Natural killer cell (primary cell): Measurements from ENCODE around the gene KCNA3. TPM values are rescaled to one million over a fixed set of nuclear protein-coding genes. Genes with fewer than 3 reads are reported as not detected.

Experiments used
- ATAC-seq, 3 donors: fragments of 150-1000 bp in 2 of 3; fragments of 200-7000 bp in 1 of 3; cut with Tn5 transposase; 1 replicate in 1 of 3; 2 replicates in 2 of 3; pipeline ENCODE4 v1.10.0; 2021; ENCODE audit warnings: mild to moderate bottlenecking in 2 of 3, moderate library complexity in 2 of 3
- DNase-seq, 2 donors: peaks; one replicate each; pipeline versions ENCODE4 v3.0.0 to v3.0.0-alpha.2; 2013 to 2021; ENCODE audit warnings: mixed read lengths in 1 of 2
- H3K27ac ChIP-seq: one replicate; pipeline ENCODE4 v1.5.1; 2013; ENCODE audit warnings: mild to moderate bottlenecking, low read length
- H3K27me3 ChIP-seq: one replicate; pipeline ENCODE4 v1.6.1; 2013; ENCODE audit warnings: low read length; ENCODE audit not compliant: control insufficient read depth, insufficient read depth
- H3K36me3 ChIP-seq: one replicate; pipeline ENCODE4 v1.6.1; 2013; ENCODE audit warnings: low read length; ENCODE audit not compliant: control insufficient read depth, insufficient read depth
- H3K4me1 ChIP-seq: one replicate; pipeline ENCODE4 v1.6.1; 2013; ENCODE audit warnings: low read length; ENCODE audit not compliant: control insufficient read depth, insufficient read depth
- H3K4me3 ChIP-seq: one replicate; pipeline ENCODE4 v1.5.1; 2013; ENCODE audit warnings: low read length
- H3K9me3 ChIP-seq: one replicate; pipeline ENCODE4 v1.6.1; 2013; ENCODE audit warnings: low read length; ENCODE audit not compliant: control insufficient read depth, insufficient read depth
- H3K27ac Mint-ChIP-seq, 2 donors: one replicate each; pipeline ENCODE4 v1.8.0; 2022; ENCODE audit warnings: mild to moderate bottlenecking in 2 of 2, mixed read lengths in 2 of 2, moderate library complexity in 1 of 2
- H3K27me3 Mint-ChIP-seq, 2 donors: one replicate each; pipeline ENCODE4 v1.8.0; 2022; ENCODE audit warnings: low read depth in 2 of 2, mixed read lengths in 2 of 2
- H3K36me3 Mint-ChIP-seq: one replicate; pipeline ENCODE4 v1.8.0; 2022; ENCODE audit warnings: mixed read lengths
- H3K4me1 Mint-ChIP-seq, 2 donors: one replicate each; pipeline ENCODE4 v1.8.0; 2022; ENCODE audit warnings: mixed read lengths in 2 of 2
- H3K4me3 Mint-ChIP-seq: one replicate; pipeline ENCODE4 v1.8.0; 2022; ENCODE audit warnings: mild to moderate bottlenecking, moderate library complexity, mixed read lengths
- H3K9me3 Mint-ChIP-seq, 2 donors: one replicate each; pipeline ENCODE4 v1.8.0; 2022; ENCODE audit warnings: mixed read lengths in 2 of 2
- WGBS: methylation state at CpG from one replicate; pipeline ENCODE4 v1.1.7; 2013; ENCODE audit warnings: missing lambda C conversion rate; ENCODE audit not compliant: insufficient coverage; 5-methylcytosine and 5-hydroxymethylcytosine counted together
- intact Hi-C: fragments of 100-400 bp; cut with micrococcal nuclease; formaldehyde crosslinking; loops from one replicate; pipeline ENCODE4 v1.14.2; 2022
- total RNA-seq, 4 donors: library from RNA; stranded (reverse); fragments of 120-200 nt in 1 of 4; gene quantifications; one replicate each; pipeline versions ENCODE4 v1.2.3 to v1.2.4, GENCODE V29; 2013 to 2022
- TF ChIP-seq, protein P1 (sequence below): fragments of 200-600 bp; IDR thresholded peaks from one replicate; pipeline ENCODE4 v1.8.0; 2022; ENCODE audit warnings: antibody characterized with exemption

The KCNA3 gene
- total RNA-seq, 3 donors from 2014 or later (not counting 1 experiment from before 2014, with no cell fraction given): 19.7 to 36.2 (median 30.3) TPM

DNA sequence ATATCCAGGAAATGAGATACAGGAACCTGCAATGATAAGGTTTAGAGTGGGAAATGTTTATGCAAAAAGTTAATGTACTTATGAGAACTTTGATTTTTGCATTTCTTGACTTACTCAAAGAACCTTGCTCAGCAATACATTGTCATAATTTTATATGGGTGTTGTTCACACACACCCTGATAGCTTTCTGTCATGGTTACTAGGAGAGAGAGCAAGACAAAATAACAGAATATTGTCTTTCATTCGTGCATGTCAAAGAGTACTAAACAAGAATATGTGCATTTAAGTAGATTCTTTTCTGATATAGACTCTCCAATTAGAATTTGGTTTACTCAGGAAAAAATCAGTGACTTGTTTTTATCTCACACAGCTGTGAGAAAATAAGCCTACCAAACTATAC is 27.5 kb upstream of the KCNA3 start:
- intact Hi-C loops: no loop called here
- Mint-ChIP-seq H3K27ac (no peak overlapping the region), H3K9me3 (no peaks in the 10 kb centered on the region), H3K36me3 (no peaks in the 10 kb centered on the region), H3K4me3 (no peak overlapping the region), H3K4me1 (no peaks in the 10 kb centered on the region), H3K27me3 (peaks cover 0 to 9% of the 10 kb centered on the region in 2 donors)
- H3K36me3 ChIP-seq: no peaks in the 10 kb centered on the region
- no peaks in the 10 kb centered on the region for H3K4me1 ChIP-seq
- DNase-seq (no peak), ATAC-seq (no peak)
- H3K27ac ChIP-seq: no peak overlapping the region
- TF ChIP-seq, protein P1, sequence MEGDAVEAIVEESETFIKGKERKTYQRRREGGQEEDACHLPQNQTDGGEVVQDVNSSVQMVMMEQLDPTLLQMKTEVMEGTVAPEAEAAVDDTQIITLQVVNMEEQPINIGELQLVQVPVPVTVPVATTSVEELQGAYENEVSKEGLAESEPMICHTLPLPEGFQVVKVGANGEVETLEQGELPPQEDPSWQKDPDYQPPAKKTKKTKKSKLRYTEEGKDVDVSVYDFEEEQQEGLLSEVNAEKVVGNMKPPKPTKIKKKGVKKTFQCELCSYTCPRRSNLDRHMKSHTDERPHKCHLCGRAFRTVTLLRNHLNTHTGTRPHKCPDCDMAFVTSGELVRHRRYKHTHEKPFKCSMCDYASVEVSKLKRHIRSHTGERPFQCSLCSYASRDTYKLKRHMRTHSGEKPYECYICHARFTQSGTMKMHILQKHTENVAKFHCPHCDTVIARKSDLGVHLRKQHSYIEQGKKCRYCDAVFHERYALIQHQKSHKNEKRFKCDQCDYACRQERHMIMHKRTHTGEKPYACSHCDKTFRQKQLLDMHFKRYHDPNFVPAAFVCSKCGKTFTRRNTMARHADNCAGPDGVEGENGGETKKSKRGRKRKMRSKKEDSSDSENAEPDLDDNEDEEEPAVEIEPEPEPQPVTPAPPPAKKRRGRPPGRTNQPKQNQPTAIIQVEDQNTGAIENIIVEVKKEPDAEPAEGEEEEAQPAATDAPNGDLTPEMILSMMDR: no peak
- H3K27me3 ChIP-seq: no peaks in the 10 kb centered on the region
- WGBS: no CpG with 5 or more reads among the region's 1 CpG
- no peak overlapping the region for H3K4me3 ChIP-seq
- H3K9me3 ChIP-seq: no peaks in the 10 kb centered on the region

DNA sequence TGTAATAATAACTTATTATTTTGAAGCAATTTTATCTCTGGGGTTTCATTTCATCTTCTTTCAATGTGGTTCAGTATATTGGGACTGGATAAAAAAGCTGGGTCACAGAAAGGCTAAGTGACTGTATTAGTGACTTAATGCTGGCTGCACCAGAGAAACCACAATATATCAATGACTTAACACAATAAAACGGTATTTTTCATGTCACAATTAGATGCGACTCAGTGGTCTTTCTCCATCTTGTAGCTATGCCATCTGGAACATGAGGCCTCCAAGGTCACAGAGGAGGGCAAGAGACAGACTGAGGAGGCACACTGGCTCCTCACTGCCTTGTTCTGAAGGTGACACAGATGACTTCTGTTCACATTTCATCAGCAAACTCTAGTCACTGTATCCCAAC is 26.0 kb upstream of the KCNA3 start:
- Histone ChIP-seq H3K4me1 (no peaks in the 10 kb centered on the region), H3K36me3 (no peaks in the 10 kb centered on the region), H3K9me3 (no peaks in the 10 kb centered on the region), H3K27me3 (no peaks in the 10 kb centered on the region), H3K4me3 (no peak overlapping the region), H3K27ac (no peak overlapping the region)
- H3K9me3 Mint-ChIP-seq: no peaks in the 10 kb centered on the region
- 83% methylated on average over 2 of the region's 2 CpGs for WGBS
- H3K4me1 Mint-ChIP-seq: no peaks in the 10 kb centered on the region
- peaks cover 0 to 4% of the 10 kb centered on the region in 2 donors for H3K27me3 Mint-ChIP-seq
- no peak for ATAC-seq
- H3K27ac Mint-ChIP-seq: no peak overlapping the region
- H3K36me3 Mint-ChIP-seq: no peaks in the 10 kb centered on the region
- no peak overlapping the region for H3K4me3 Mint-ChIP-seq
- TF ChIP-seq, protein P1: no peak
- DNase-seq: no peak
- intact Hi-C loops: no loop called here

DNA sequence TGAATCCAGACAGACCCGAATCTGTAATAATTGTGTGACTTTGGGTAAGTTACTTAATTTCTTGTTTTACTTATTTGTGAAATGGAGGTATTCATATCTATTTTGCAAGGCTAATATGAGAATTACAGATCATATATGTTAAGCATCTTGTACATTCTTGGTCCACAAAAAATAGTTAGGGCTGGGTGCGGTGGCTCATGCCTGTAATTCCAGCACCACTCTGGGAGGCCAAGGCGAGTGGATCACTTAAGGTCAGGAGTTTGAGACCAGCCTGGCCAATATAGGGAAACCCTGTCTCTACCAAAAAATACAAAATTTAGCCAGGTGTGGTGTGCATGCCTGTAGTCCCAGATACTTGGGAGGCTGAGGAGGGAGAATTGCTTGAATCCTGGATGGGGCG is 22.9 kb upstream of the KCNA3 start:
- Histone ChIP-seq H3K36me3 (no peaks in the 10 kb centered on the region), H3K4me1 (no peaks in the 10 kb centered on the region), H3K4me3 (no peak overlapping the region), H3K9me3 (no peaks in the 10 kb centered on the region), H3K27ac (no peak overlapping the region), H3K27me3 (no peaks in the 10 kb centered on the region)
- intact Hi-C loops: no loop called here
- 90% methylated on average over 4 of the region's 4 CpGs for WGBS
- H3K9me3 Mint-ChIP-seq: no peaks in the 10 kb centered on the region
- no peak overlapping the region for H3K27ac Mint-ChIP-seq
- H3K4me3 Mint-ChIP-seq: no peak overlapping the region
- ATAC-seq: no peak
- H3K36me3 Mint-ChIP-seq: no peaks in the 10 kb centered on the region
- TF ChIP-seq, protein P1: no peak
- H3K27me3 Mint-ChIP-seq: peaks cover 0 to 4% of the 10 kb centered on the region in 2 donors
- no peak for DNase-seq
- H3K4me1 Mint-ChIP-seq: no peaks in the 10 kb centered on the region

DNA sequence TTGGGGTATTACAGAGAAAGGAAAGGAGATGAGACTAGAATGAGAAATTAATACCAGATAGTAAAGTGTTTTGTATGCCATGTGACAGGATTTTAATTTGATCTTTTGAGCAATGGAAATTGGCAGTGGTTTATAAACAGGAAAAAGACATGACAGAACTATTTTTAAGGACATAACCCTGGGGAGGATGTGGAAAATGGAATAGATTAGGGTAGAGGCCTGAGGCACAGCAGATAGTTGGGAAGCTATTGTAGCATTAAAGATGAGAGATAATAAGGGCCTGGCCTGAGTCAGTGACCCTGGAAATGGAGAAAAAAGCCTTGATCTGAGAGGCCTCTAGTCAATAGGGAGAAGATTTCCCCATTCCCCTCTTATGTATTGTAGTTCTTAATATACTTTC is 22.1 kb upstream of the KCNA3 start:
- Mint-ChIP-seq H3K9me3 (no peaks in the 10 kb centered on the region), H3K36me3 (no peaks in the 10 kb centered on the region), H3K4me3 (no peak overlapping the region), H3K27ac (no peak overlapping the region), H3K27me3 (peaks cover 0 to 11% of the 10 kb centered on the region in 2 donors), H3K4me1 (no peaks in the 10 kb centered on the region)
- Histone ChIP-seq H3K4me1 (no peaks in the 10 kb centered on the region), H3K27ac (no peak overlapping the region), H3K36me3 (no peaks in the 10 kb centered on the region), H3K9me3 (no peaks in the 10 kb centered on the region), H3K4me3 (no peak overlapping the region), H3K27me3 (no peaks in the 10 kb centered on the region)
- ATAC-seq (no peak), DNase-seq (no peak)
- TF ChIP-seq, protein P1: no peak
- intact Hi-C loops: no loop called here
